GM12878 (cell line): Measurements from ENCODE around the gene SOX6. TPM values are rescaled to one million over a fixed set of nuclear protein-coding genes. Genes with fewer than 3 reads are reported as not detected.
"Not testable (repeated sequence)": the region's sequence is repeated elsewhere in the genome, so short reads cannot be mapped to it uniquely, and the experiment has no call there.

Experiments used
- ATAC-seq: fragments of 200-7000 bp; cut with Tn5 transposase; 3 replicates; pipeline ENCODE4 v1.9.1; 2020; ENCODE audit warnings: mild to moderate bottlenecking, moderate library complexity
- BruUV-seq: library from RNA; stranded (reverse); fragments of 400-500 nt; replicated peaks from 2 replicates; lab custom pipeline; 2021; lab: Mats Ljungman, UMichigan
- CTCF ChIA-PET: fragments of 300-600 bp; sonication (Branson Sonifier 250); formaldehyde crosslinking; extraction: SDS; loops from one replicate; lab custom pipeline; 2021; ENCODE audit warnings: inconsistent platforms; lab: Yijun Ruan, JAX
- POLR2A ChIA-PET: fragments of 350-600 bp; formaldehyde crosslinking; extraction: SDS; loops from one replicate; lab custom pipeline; 2021; ENCODE audit warnings: inconsistent platforms; lab: Charles Lee
- RAD21 ChIA-PET: fragments of 300-600 bp; sonication (Branson Sonifier 250); formaldehyde crosslinking; loops from one replicate; lab custom pipeline; 2023; ENCODE audit warnings: antibody characterized with exemption; ENCODE audit not compliant: unreplicated experiment; lab: Charles Lee
- SMC1A ChIA-PET: fragments of 300-600 bp; sonication (Branson Sonifier 250); formaldehyde crosslinking; loops from one replicate; lab custom pipeline; 2023; ENCODE audit not compliant: unreplicated experiment, uncharacterized antibody; lab: Charles Lee
- DNase-seq: peaks from one replicate; pipeline ENCODE4 v3.0.0-alpha.2; 2011; ENCODE audit warnings: low read depth, low spot score
- FAIRE-seq: peaks from 3 replicates; lab custom pipeline; 2011; peaks lifted over from hg19 to GRCh38; lab: Jason Lieb, UNC
- H2AFZ ChIP-seq: 2 replicates; pipeline ENCODE4 v1.6.0; 2011; ENCODE audit warnings: low read depth, low read length, control low read depth; ENCODE audit not compliant: control insufficient read depth
- H3K27ac ChIP-seq: 2 replicates; pipeline ENCODE4 v1.5.1; 2011; ENCODE audit warnings: control low read depth; ENCODE audit not compliant: control insufficient read depth, insufficient read depth
- H3K27me3 ChIP-seq, 2 experiments: replicated peaks in 1 of 2; 2 replicates each; pipeline versions ENCODE4 v1.6.0 to v1.6.1; 2011; ENCODE audit warnings: low read length in 1 of 2; ENCODE audit not compliant: control insufficient read depth in 2 of 2, insufficient read depth in 2 of 2
- H3K36me3 ChIP-seq, 2 experiments: 2 replicates each; pipeline ENCODE4 v1.5.1; 2011; ENCODE audit warnings: low read length in 1 of 2; ENCODE audit not compliant: control insufficient read depth in 2 of 2, insufficient read depth in 2 of 2
- H3K4me1 ChIP-seq: 2 replicates; pipeline ENCODE4 v1.6.1; 2011; ENCODE audit warnings: mild to moderate bottlenecking, low read length, moderate library complexity, mixed read lengths; ENCODE audit not compliant: control insufficient read depth, insufficient read depth
- H3K4me2 ChIP-seq: 2 replicates; pipeline ENCODE4 v1.6.0; 2011; ENCODE audit warnings: control low read depth; ENCODE audit not compliant: control insufficient read depth, insufficient read depth
- H3K4me3 ChIP-seq: fragments of 200-600 bp; sonication (generic); 2 replicates; pipeline ENCODE4 v1.5.1; 2016
- H3K79me2 ChIP-seq: 2 replicates; pipeline ENCODE4 v1.6.0; 2011; ENCODE audit warnings: low read length; ENCODE audit not compliant: control insufficient read depth, insufficient read depth
- H3K9ac ChIP-seq: 2 replicates; pipeline ENCODE4 v1.8.0; 2011; ENCODE audit warnings: low read length, control low read depth, mixed read lengths; ENCODE audit not compliant: control insufficient read depth, insufficient read depth
- H3K9me3 ChIP-seq: replicated peaks from 3 replicates; pipeline ENCODE4 v1.5.1; 2011; ENCODE audit warnings: mild to moderate bottlenecking, low read length; ENCODE audit not compliant: control insufficient read depth, insufficient read depth
- H4K20me1 ChIP-seq: 2 replicates; pipeline ENCODE4 v1.6.0; 2011; ENCODE audit not compliant: control insufficient read depth, insufficient read depth
- CTCF ChIP-seq, 3 experiments: IDR thresholded peaks in 2 of 3; conservative IDR thresholded peaks in 1 of 3; 2 replicates each; pipeline ENCODE4 v1.5.1; 2011; ENCODE audit warnings: low read depth in 3 of 3, low read length in 3 of 3, mild to moderate bottlenecking in 3 of 3, control low read depth in 2 of 3, moderate library complexity in 2 of 3, inconsistent platforms in 1 of 3, mixed read lengths in 1 of 3; ENCODE audit not compliant: control insufficient read depth in 2 of 3, insufficient read depth in 1 of 3; ENCODE audit errors: extremely low read depth in 1 of 3
- FOXK2 ChIP-seq: fragments of 450-650 bp; IDR thresholded peaks from 2 replicates; pipeline ENCODE4 v1.6.1; 2017; ENCODE audit warnings: mild to moderate bottlenecking, moderate library complexity
- GATAD2B ChIP-seq: fragments of 450-650 bp; conservative IDR thresholded peaks from 2 replicates; pipeline ENCODE4 v1.6.1; 2017; ENCODE audit warnings: low read depth, mild to moderate bottlenecking, moderate library complexity
- IKZF2 ChIP-seq, 2 experiments: fragments of 450-650 bp; IDR thresholded peaks; 2 replicates each; pipeline ENCODE4 v1.6.1; 2017; ENCODE audit warnings: mild to moderate bottlenecking in 2 of 2, moderate library complexity in 2 of 2
- MTA2 ChIP-seq: fragments of 450-650 bp; IDR thresholded peaks from 2 replicates; pipeline ENCODE4 v1.6.1; 2016; ENCODE audit warnings: low read depth, mild to moderate bottlenecking, moderate library complexity
- NBN ChIP-seq: fragments of 450-650 bp; IDR thresholded peaks from 2 replicates; pipeline ENCODE4 v1.6.1; 2016
- NFYB ChIP-seq: IDR thresholded peaks from 2 replicates; pipeline ENCODE4 v1.6.1; 2011; ENCODE audit warnings: low read depth, mild to moderate bottlenecking, low read length, improper control_type of control experiment, moderate library complexity; ENCODE audit not compliant: insufficient read depth
- NR2C2 ChIP-seq: IDR thresholded peaks from 2 replicates; pipeline ENCODE4 v1.6.1; 2011; ENCODE audit warnings: borderline replicate concordance, low read depth; ENCODE audit not compliant: control insufficient read depth, insufficient read length
- PKNOX1 ChIP-seq: fragments of 450-650 bp; IDR thresholded peaks from 2 replicates; pipeline ENCODE4 v1.6.1; 2016; ENCODE audit warnings: mild to moderate bottlenecking
- RAD21 ChIP-seq: IDR thresholded peaks from 2 replicates; pipeline ENCODE4 v1.6.1; 2011; ENCODE audit warnings: mild to moderate bottlenecking, low read depth, low read length, moderate library complexity; ENCODE audit not compliant: insufficient read depth
- ZZZ3 ChIP-seq: IDR thresholded peaks from 2 replicates; pipeline ENCODE4 v1.6.1; 2011; ENCODE audit warnings: low read depth; ENCODE audit not compliant: control insufficient read depth, insufficient read length
- WGBS: methylation state at CpG from one replicate; pipeline ENCODE4 v1.1.6; 2016; ENCODE audit warnings: low lambda C conversion rate; ENCODE audit not compliant: insufficient replicate concordance, insufficient coverage; ENCODE audit errors: missing lambda C conversion rate; 5-methylcytosine and 5-hydroxymethylcytosine counted together
- in situ Hi-C: fragments of 300-500 bp; cut with MboI; formaldehyde crosslinking; loops from 9 replicates; pipeline ENCODE4 v1.14.3; 2018; ENCODE audit warnings: mixed read lengths
- intact Hi-C: fragments of 100-400 bp; cut with micrococcal nuclease; formaldehyde crosslinking; loops from one replicate; pipeline ENCODE4 v1.14.2; 2022; ENCODE audit not compliant: unreplicated experiment
- polyA plus RNA-seq, 11 experiments: library from polyadenylated mRNA; depleted of rRNA in 4 of 11; unstranded in 6 of 11; stranded (reverse) in 5 of 11; fragments of >200 nt; fragmentation: Nextera tagmentation in 4 of 11; fragmentation: Illumina TruSeq in 1 of 11; extraction: Ambion mirVana in 4 of 11; extraction: Trizol in 1 of 11; gene quantifications; 1 replicate in 1 of 11; 2 replicates in 10 of 11; pipeline versions ENCODE4 v1.2.1 to v1.2.3, GENCODE V29; 2011 to 2016; ENCODE audit warnings: inconsistent platforms in 2 of 11, missing spikeins in 2 of 11, low read depth in 1 of 11
- total RNA-seq, 4 experiments: library from RNA; depleted of rRNA in 3 of 4; stranded (reverse); fragments of >200 nt in 3 of 4; fragmentation: Illumina TruSeq in 1 of 4; extraction: Trizol in 1 of 4; gene quantifications; 2 replicates each; pipeline versions ENCODE4 v1.2.1 to v1.2.3, GENCODE V29; 2013 to 2021

SOX6 gene
- total and polyA plus RNA-seq, 10 of the 15 experiments (the other 5 are each of a cell fraction or from before 2014, with no cell fraction given), result 0.03 to 0.71 (median 0.29) TPM; not detected in 4

GRCh38 chr11:15926071-15926470 lies 430.3 kb downstream of the SOX6 start (continued):
- TF ChIP-seq MTA2, result no peak
- TF ChIP-seq GATAD2B, result no peak
- no peak for TF ChIP-seq CTCF (IDR thresholded peaks at IDR 0.05 in 2 of 3, conservative IDR thresholded peaks at IDR 0.05 in 1 of 3; ENCODE audit: control insufficient read depth in 2 of 3, extremely low read depth in 1 of 3, insufficient read depth in 1 of 3, low read depth in 3 of 3, low read length in 3 of 3)
- TF ChIP-seq FOXK2, result no peak
- TF ChIP-seq NBN, result no peak
- TF ChIP-seq IKZF2 (IDR thresholded peaks at IDR 0.05), result no peak
- TF ChIP-seq NR2C2, result no peak
- TF ChIP-seq NFYB, result no peak

- POLR2A ChIA-PET, result no interaction called here
- intact Hi-C loops (no loop called here), in situ Hi-C loops (no loop called here)
- RAD21 ChIA-PET, result interaction anchor here (1.0 to 1.1 kb wide), 2 partner anchors 9 to 70 kb away, joined by 3 read pairs; no protein-coding TSS in a partner anchor
- FAIRE-seq, result no peak
- ATAC-seq, result peak; percentile 32; the same call in 1 of the 3 replicates
- Histone ChIP-seq H3K4me2 (no peak overlapping the region), H3K79me2 (no peaks in the 10 kb centered on the region), H4K20me1 (no peaks in the 10 kb centered on the region), H3K36me3 (no peaks in the 10 kb centered on the region), H3K9ac (no peak overlapping the region), H3K27me3 (no peaks in the 10 kb centered on the region), H3K4me3 (no peak overlapping the region), H3K9me3 (no peaks in the 10 kb centered on the region), H3K4me1 (no peaks in the 10 kb centered on the region), H3K27ac (no peak overlapping the region), H2AFZ (no peak overlapping the region)
- DNase-seq, result no peak
- SMC1A ChIA-PET, result interaction anchor here (0.8 to 1.5 kb wide), 2 partner anchors 175 to 180 kb away, joined by 3 to 4 read pairs; no protein-coding TSS in a partner anchor
- TF ChIP-seq ZZZ3 (no peak), RAD21 (peak; percentile 16; the same call in 1 of the 2 replicates), PKNOX1 (no peak)
- CTCF ChIA-PET, result interaction anchor here (0.6 to 1.5 kb wide), 2 partner anchors 273 to 281 kb away, joined by 3 read pairs; no protein-coding TSS in a partner anchor
- 0% methylated on average over 2 of the region's 2 CpGs for WGBS
- no TSS peak for BruUV-seq
These were observed 433.2 kb downstream of the SOX6 start for GRCh38 chr11:15923183-15923582.

- FAIRE-seq, H3K36me3 ChIP-seq, in situ Hi-C loops, intact Hi-C loops, H3K9me3 ChIP-seq, BruUV-seq, H3K79me2 ChIP-seq, ATAC-seq, H3K4me3 ChIP-seq, H3K4me1 ChIP-seq, H2AFZ ChIP-seq, H3K4me2 ChIP-seq, H3K27me3 ChIP-seq, POLR2A ChIA-PET, H3K9ac ChIP-seq, H3K27ac ChIP-seq, DNase-seq, H4K20me1 ChIP-seq: not testable (repeated sequence)
- whole genome bisulfite sequencing, result 12% methylated on average over 6 of the region's 6 CpGs
- ChIA-PET RAD21 (interaction anchor here (1.0 to 1.1 kb wide), 2 partner anchors 10 to 69 kb away, joined by 3 read pairs; no protein-coding TSS in a partner anchor), CTCF (interaction anchor here (0.6 to 1.5 kb wide), 2 partner anchors 272 to 281 kb away, joined by 3 read pairs; no protein-coding TSS in a partner anchor), SMC1A (interaction anchor here (0.8 to 1.5 kb wide), 2 partner anchors 175 to 180 kb away, joined by 3 to 4 read pairs; no protein-coding TSS in a partner anchor)
These were observed 433.6 kb downstream of the SOX6 start for GRCh38 chr11:15922745-15923144.
